A549 (cell line): Measurements from ENCODE around the gene PRKD1. TPM values are rescaled to one million over a fixed set of nuclear protein-coding genes. Genes with fewer than 3 reads are reported as not detected.
"Not testable (repeated sequence)": the region's sequence is repeated elsewhere in the genome, so short reads cannot be mapped to it uniquely, and the experiment has no call there.

Source experiments
- ATAC-seq, 2 experiments: fragments of 200-7000 bp in 1 of 2; fragments of >200 bp in 1 of 2; cut with Nextera tagmentation in 1 of 2; cut with Tn5 transposase in 1 of 2; 3 replicates each; pipeline versions ENCODE4 v1.8.0 to v1.9.1; 2018 to 2020; ENCODE audit warnings: mild to moderate bottlenecking in 1 of 2, moderate library complexity in 1 of 2
- CTCF ChIA-PET: fragments of 300-600 bp; sonication (Branson Sonifier 250); formaldehyde crosslinking; extraction: SDS; loops from one replicate; lab custom pipeline; 2021; ENCODE audit warnings: antibody characterized with exemption, inconsistent platforms; lab: Yijun Ruan, JAX
- POLR2A ChIA-PET: fragments of 350-600 bp; formaldehyde crosslinking; extraction: SDS; loops from one replicate; lab custom pipeline; 2021; ENCODE audit warnings: antibody characterized with exemption, inconsistent platforms; lab: Yijun Ruan, JAX
- DNase-seq, 2 experiments: peaks; one replicate each; pipeline versions ENCODE4 v3.0.0 to v3.0.0-alpha.2; 2011 to 2016; ENCODE audit warnings: low read depth in 1 of 2, low spot score in 1 of 2
- FAIRE-seq: peaks from 2 replicates; lab custom pipeline; 2011; peaks lifted over from hg19 to GRCh38; lab: Jason Lieb, UNC
- H3K27ac ChIP-seq, 2 experiments: fragments of >200 bp; sonication (Bioruptor Twin); formaldehyde crosslinking; 3 replicates each; pipeline ENCODE4 v1.5.1; 2016 to 2017
- H3K4me1 ChIP-seq: fragments of >200 bp; sonication (Bioruptor Twin); formaldehyde crosslinking; 3 replicates; pipeline ENCODE4 v1.6.1; 2016
- H3K4me2 ChIP-seq: fragments of >200 bp; sonication (Bioruptor Twin); formaldehyde crosslinking; 3 replicates; pipeline ENCODE4 v1.6.1; 2016
- H3K4me3 ChIP-seq: fragments of >200 bp; sonication (Bioruptor Twin); formaldehyde crosslinking; 3 replicates; pipeline ENCODE4 v1.5.1; 2016
- H3K9me3 ChIP-seq: fragments of >200 bp; sonication (Bioruptor Twin); formaldehyde crosslinking; 3 replicates; pipeline ENCODE4 v1.6.1; 2016
- ATOH8 ChIP-seq: fragments of 250-450 bp; sonication (Bioruptor Pico); IDR thresholded peaks from 2 replicates; pipeline ENCODE4 v1.5.0; 2020; ENCODE audit warnings: low read depth, mild to moderate bottlenecking, moderate library complexity
- BHLHE40 ChIP-seq: IDR thresholded peaks from 2 replicates; pipeline ENCODE4 v1.6.1; 2012; ENCODE audit warnings: low read depth, low read length, inconsistent platforms
- CBX2 ChIP-seq: fragments of 200-600 bp; sonication (generic); IDR thresholded peaks from 2 replicates; pipeline ENCODE4 v1.6.1; 2016; ENCODE audit warnings: low read depth, mild to moderate bottlenecking, borderline replicate concordance
- CBX8 ChIP-seq: fragments of 200-600 bp; sonication (generic); IDR thresholded peaks from 2 replicates; pipeline ENCODE4 v1.6.1; 2016
- CHD2 ChIP-seq: fragments of 150-350 bp; IDR thresholded peaks from 2 replicates; pipeline ENCODE4 v1.6.1; 2014; ENCODE audit warnings: low read length; ENCODE audit not compliant: partially characterized antibody
- CTCF ChIP-seq: fragments of >200 bp; sonication (Bioruptor Twin); formaldehyde crosslinking; IDR thresholded peaks from 3 replicates; pipeline ENCODE4 v1.5.1; 2016
- ESRRA ChIP-seq: fragments of 150-350 bp; IDR thresholded peaks from 2 replicates; pipeline ENCODE4 v1.6.1; 2014; ENCODE audit warnings: mild to moderate bottlenecking, low read length, borderline replicate concordance
- HDAC2 ChIP-seq: fragments of 200-600 bp; sonication (generic); IDR thresholded peaks from 2 replicates; pipeline ENCODE4 v1.6.1; 2016
- HES2 ChIP-seq: fragments of >200 bp; sonication (Bioruptor Twin); formaldehyde crosslinking; IDR thresholded peaks from 2 replicates; pipeline ENCODE4 v1.6.1; 2016
- HEYL ChIP-seq: fragments of 250-450 bp; sonication (Bioruptor Pico); IDR thresholded peaks from 2 replicates; pipeline ENCODE4 v1.8.0; 2021; ENCODE audit warnings: mild to moderate bottlenecking, moderate library complexity
- HMGXB4 ChIP-seq: fragments of 250-450 bp; sonication (Bioruptor Pico); IDR thresholded peaks from 2 replicates; pipeline ENCODE4 v1.5.0; 2021; ENCODE audit warnings: mild to moderate bottlenecking, moderate library complexity, borderline replicate concordance
- HOXB5 ChIP-seq: fragments of 250-450 bp; sonication (Bioruptor Pico); IDR thresholded peaks from 2 replicates; pipeline ENCODE4 v1.5.0; 2020; ENCODE audit warnings: mild to moderate bottlenecking, moderate library complexity
- JUNB ChIP-seq: fragments of >200 bp; sonication (Bioruptor Twin); formaldehyde crosslinking; IDR thresholded peaks from 2 replicates; pipeline ENCODE4 v1.6.1; 2016
- MAFK ChIP-seq: fragments of 450-650 bp; IDR thresholded peaks from 2 replicates; pipeline ENCODE4 v1.6.1; 2014; ENCODE audit not compliant: partially characterized antibody
- NFE2L2 ChIP-seq: fragments of 150-350 bp; conservative IDR thresholded peaks from 2 replicates; pipeline ENCODE4 v1.6.1; 2014; ENCODE audit warnings: low read length
- POLR2A ChIP-seq: IDR thresholded peaks from 2 replicates; pipeline ENCODE4 v1.6.1; 2012; ENCODE audit warnings: mild to moderate bottlenecking, low read length
- REST ChIP-seq: fragments of 200-600 bp; sonication (generic); IDR thresholded peaks from 2 replicates; pipeline ENCODE4 v1.6.1; 2016; ENCODE audit warnings: antibody characterized with exemption, mild to moderate bottlenecking, moderate library complexity
- RFX5 ChIP-seq: fragments of 450-650 bp; IDR thresholded peaks from 2 replicates; pipeline ENCODE4 v1.7.1; 2014; ENCODE audit warnings: antibody characterized with exemption, mild to moderate bottlenecking, moderate library complexity
- RNF2 ChIP-seq: fragments of 200-600 bp; sonication (generic); IDR thresholded peaks from 2 replicates; pipeline ENCODE4 v1.6.1; 2016; ENCODE audit warnings: low read depth, mild to moderate bottlenecking, antibody characterized with exemption, moderate library complexity, borderline replicate concordance
- SMC3 ChIP-seq: fragments of >200 bp; sonication (Bioruptor Twin); formaldehyde crosslinking; IDR thresholded peaks from 3 replicates; pipeline ENCODE4 v1.6.1; 2018; ENCODE audit warnings: inconsistent platforms
- ZNF302 ChIP-seq: fragments of 250-450 bp; sonication (Bioruptor Pico); IDR thresholded peaks from 2 replicates; pipeline ENCODE4 v1.9.0; 2021; ENCODE audit warnings: inconsistent platforms, mild to moderate bottlenecking, moderate library complexity
- WGBS: methylation state at CpG from one replicate; pipeline ENCODE4 v1.1.6; 2017; ENCODE audit errors: missing lambda C conversion rate; 5-methylcytosine and 5-hydroxymethylcytosine counted together
- polyA plus RNA-seq, 4 experiments: library from polyadenylated mRNA; depleted of rRNA in 3 of 4; stranded (reverse); fragments of >200 nt; fragmentation: RNase III in 1 of 4; extraction: RNeasy Plus Mini Kit Qiagen cat#74134 plus additional on column Dnase treatment in 1 of 4; gene quantifications; 2 replicates in 3 of 4; 3 replicates in 1 of 4; pipeline ENCODE4 v1.2.3, GENCODE V29; 2011 to 2017

The PRKD1 gene
- polyA plus RNA-seq, 2 of the 4 experiments (the other 2 are of a cell fraction): 3.0 to 7.8 TPM

GRCh38 chr14:29705801-29706200 is 221.8 kb downstream of the PRKD1 start:
- WGBS: 83% methylated on average over 1 of the region's 1 CpG
- POLR2A ChIA-PET: no interaction called here
- no peaks in the 10 kb centered on the region for H3K9me3 ChIP-seq
- CTCF ChIA-PET: no interaction called here
- no peak for FAIRE-seq
- no peak overlapping the region for H3K27ac ChIP-seq
- H3K4me2 ChIP-seq: no peak overlapping the region
- no peak for TF ChIP-seq HEYL
- no peak for TF ChIP-seq ESRRA
- TF ChIP-seq HMGXB4 (CRISPR knock-in tag): no peak
- TF ChIP-seq MAFK: no peak
- no peak for TF ChIP-seq HDAC2
- no peak for TF ChIP-seq REST
- ATAC-seq: no peak
- H3K4me3 ChIP-seq: no peak overlapping the region
- H3K4me1 ChIP-seq: no peaks in the 10 kb centered on the region
- DNase-seq: no peak

GRCh38 chr14:29689597-29689996 is 238.1 kb downstream of the PRKD1 start:
- 23% methylated on average over 2 of the region's 2 CpGs for WGBS
- H3K4me1 ChIP-seq, FAIRE-seq, CTCF ChIA-PET, DNase-seq, H3K4me2 ChIP-seq, H3K4me3 ChIP-seq, H3K27ac ChIP-seq, ATAC-seq, POLR2A ChIA-PET, H3K9me3 ChIP-seq: not testable (repeated sequence)

- TF ChIP-seq HES2 (no peak), CHD2 (no peak), RNF2 (no peak), JUNB (no peak), ATOH8 (no peak), SMC3 (no peak), CTCF (no peak), HOXB5 (CRISPR knock-in tag) (no peak), CBX2 (no peak), BHLHE40 (no peak), CBX8 (no peak), RFX5 (no peak), ZNF302 (CRISPR knock-in tag) (no peak), POLR2A (no peak), NFE2L2 (no peak)
- no peak for ATAC-seq
- Histone ChIP-seq H3K4me1 (no peaks in the 10 kb centered on the region), H3K9me3 (no peaks in the 10 kb centered on the region), H3K27ac (no peak overlapping the region), H3K4me3 (no peak overlapping the region), H3K4me2 (no peak overlapping the region)
- POLR2A ChIA-PET: no interaction called here
- no peak for FAIRE-seq
- DNase-seq: no peak
- CTCF ChIA-PET: no interaction called here
- 31% methylated on average over 2 of the region's 2 CpGs for WGBS
Measured at GRCh38 chr14:29687866-29688265, 239.8 kb downstream of the PRKD1 start.
